Measurements from ENCODE around the gene SPAG17. TPM values are rescaled to one million over a fixed set of nuclear protein-coding genes. Genes with fewer than 3 reads are reported as not detected.

Gene SPAG17
- total RNA-seq, 1 experiment from 2014 or later, result not detected

GRCh38 chr1:118110580-118110979, 74.4 kb downstream of the SPAG17 start:
- no TSS peak for BruUV-seq (replicated peaks)
- intact Hi-C loops (cut with micrococcal nuclease; ENCODE audit: unreplicated experiment), result no loop called here
- H3K4me3 ChIP-seq (ENCODE audit: low read depth, low read length, poor library complexity, severe bottlenecking), result no peak overlapping the region
- POLR2A ChIA-PET (ENCODE audit: low non-redundant PET), result no interaction called here
- no peak for DNase-seq (ENCODE audit: low spot score)
- no peaks in the 10 kb centered on the region for H3K9me3 ChIP-seq (ENCODE audit: low read depth, low read length, poor library complexity, severe bottlenecking)
- H3K4me1 ChIP-seq (ENCODE audit: insufficient read depth, low read length, poor library complexity, severe bottlenecking), result no peaks in the 10 kb centered on the region
- no peaks in the 10 kb centered on the region for H3K36me3 ChIP-seq (ENCODE audit: insufficient read depth, low read length, poor library complexity, severe bottlenecking)
- CTCF ChIA-PET, result no interaction called here
- no peaks in the 10 kb centered on the region for H3K27me3 ChIP-seq (replicated peaks; ENCODE audit: insufficient read depth, low read depth, low read length, poor library complexity)
- no peak overlapping the region for H3K27ac ChIP-seq (ENCODE audit: low read depth, low read length, poor library complexity, severe bottlenecking)
- no peak for TF ChIP-seq EZH2 (IDR thresholded peaks at IDR 0.05; ENCODE audit: borderline replicate concordance, low read depth, low read length, poor library complexity, severe bottlenecking)
- no peak for TF ChIP-seq CTCF (conservative IDR thresholded peaks at IDR 0.05; ENCODE audit: low read depth, low read length)

GRCh38 chr1:118104951-118105350, 80.1 kb downstream of the SPAG17 start:
- no peak for DNase-seq (ENCODE audit: low spot score)
- CTCF ChIA-PET, result no interaction called here
- BruUV-seq (replicated peaks), result no TSS peak
- Histone ChIP-seq H3K9me3 (ENCODE audit: low read depth, low read length, poor library complexity, severe bottlenecking) (no peaks in the 10 kb centered on the region), H3K4me3 (ENCODE audit: low read depth, low read length, poor library complexity, severe bottlenecking) (no peak overlapping the region), H3K27ac (ENCODE audit: low read depth, low read length, poor library complexity, severe bottlenecking) (no peak overlapping the region), H3K36me3 (ENCODE audit: insufficient read depth, low read length, poor library complexity, severe bottlenecking) (no peaks in the 10 kb centered on the region), H3K4me1 (ENCODE audit: insufficient read depth, low read length, poor library complexity, severe bottlenecking) (no peaks in the 10 kb centered on the region), H3K27me3 (replicated peaks; ENCODE audit: insufficient read depth, low read depth, low read length, poor library complexity) (no peaks in the 10 kb centered on the region)
- intact Hi-C loops (cut with micrococcal nuclease; ENCODE audit: unreplicated experiment), result no loop called here
- TF ChIP-seq EZH2 (IDR thresholded peaks at IDR 0.05; ENCODE audit: borderline replicate concordance, low read depth, low read length, poor library complexity, severe bottlenecking) (no peak), CTCF (conservative IDR thresholded peaks at IDR 0.05; ENCODE audit: low read depth, low read length) (no peak)
- POLR2A ChIA-PET (ENCODE audit: low non-redundant PET), result no interaction called here

DNA sequence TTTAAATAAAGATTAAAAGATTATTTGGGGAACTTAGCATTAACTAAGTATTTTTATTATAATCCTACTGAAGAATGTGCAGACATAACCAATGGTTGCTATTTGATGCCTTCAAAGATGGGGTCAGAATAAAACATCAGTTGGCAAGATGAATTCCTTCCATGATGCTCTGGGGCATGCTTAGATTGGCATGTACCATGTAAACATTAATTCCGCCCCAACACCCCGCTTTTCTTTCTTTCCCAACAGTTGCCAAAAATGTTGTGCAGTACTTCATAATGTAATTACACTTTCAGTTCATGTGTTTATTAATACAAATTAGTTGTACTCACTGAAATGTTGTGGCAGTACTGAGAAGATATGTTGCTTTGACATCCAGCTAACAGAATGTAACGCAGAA, 82.6 kb downstream of the SPAG17 start:
- Histone ChIP-seq H3K27me3 (replicated peaks; ENCODE audit: insufficient read depth, low read depth, low read length, poor library complexity) (no peaks in the 10 kb centered on the region), H3K4me3 (ENCODE audit: low read depth, low read length, poor library complexity, severe bottlenecking) (no peak overlapping the region), H3K9me3 (ENCODE audit: low read depth, low read length, poor library complexity, severe bottlenecking) (no peaks in the 10 kb centered on the region), H3K4me1 (ENCODE audit: insufficient read depth, low read length, poor library complexity, severe bottlenecking) (no peaks in the 10 kb centered on the region), H3K36me3 (ENCODE audit: insufficient read depth, low read length, poor library complexity, severe bottlenecking) (no peaks in the 10 kb centered on the region), H3K27ac (ENCODE audit: low read depth, low read length, poor library complexity, severe bottlenecking) (no peak overlapping the region)
- no TSS peak for BruUV-seq (replicated peaks)
- ChIA-PET POLR2A (ENCODE audit: low non-redundant PET) (no interaction called here), CTCF (no interaction called here)
- intact Hi-C loops (cut with micrococcal nuclease; ENCODE audit: unreplicated experiment), result no loop called here
- no peak for DNase-seq (ENCODE audit: low spot score)
- no peak for TF ChIP-seq EZH2 (IDR thresholded peaks at IDR 0.05; ENCODE audit: borderline replicate concordance, low read depth, low read length, poor library complexity, severe bottlenecking)
- no peak for TF ChIP-seq CTCF (conservative IDR thresholded peaks at IDR 0.05; ENCODE audit: low read depth, low read length)
